ENCODE data around the gene CHMP3. TPM values are rescaled to one million over a fixed set of nuclear protein-coding genes. Genes with fewer than 3 reads are reported as not detected.

Gene CHMP3
- total and polyA plus RNA-seq, 2 donors (not counting 1 experiment from before 2014, with no cell fraction given), result 73.3 to 161 TPM

DNA sequence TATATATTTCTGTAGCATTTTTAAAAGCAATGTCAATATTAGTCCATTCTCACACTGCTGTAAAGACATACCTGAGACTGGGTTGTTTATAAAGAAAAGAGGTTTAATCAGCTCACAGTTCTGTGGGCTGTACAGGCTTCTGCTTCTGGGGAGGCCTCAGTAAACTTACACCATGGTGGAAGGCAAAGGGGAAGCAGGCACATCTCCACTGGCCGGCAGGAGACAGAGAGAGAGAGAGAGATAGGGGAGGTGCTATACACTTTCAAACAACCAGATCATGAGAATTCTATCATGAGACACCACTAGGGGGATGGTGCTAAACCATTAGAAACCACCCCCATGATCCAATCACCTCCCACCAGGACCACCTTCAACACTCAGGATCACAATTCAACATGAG is 43.1 kb downstream of the CHMP3 start:
- no peak overlapping the region for H3K4me2 ChIP-seq (ENCODE audit: extremely low read depth, insufficient read depth, low read length)
- no peaks in the 10 kb centered on the region for H3K79me2 ChIP-seq (ENCODE audit: control insufficient read depth, insufficient read depth, low read length)
- H3K36me3 ChIP-seq (ENCODE audit: control insufficient read depth, insufficient read depth, low read length), result no peaks in the 10 kb centered on the region
- H3K9ac ChIP-seq (ENCODE audit: insufficient read depth, low read length), result no peak overlapping the region
- no peaks in the 10 kb centered on the region for H3K4me1 ChIP-seq (ENCODE audit: control insufficient read depth, extremely low read depth, insufficient read depth, low read length)
- no peak overlapping the region for H3K27ac ChIP-seq (ENCODE audit: insufficient read depth, low read length)
- H3K27me3 ChIP-seq (ENCODE audit: control insufficient read depth, insufficient read depth, low read length), result no peaks in the 10 kb centered on the region
- H2AFZ ChIP-seq (ENCODE audit: low read length), result no peak overlapping the region
- H3K4me3 ChIP-seq (replicated peaks in 1 of 4; ENCODE audit: control extremely low read depth in 1 of 4, insufficient read depth in 1 of 4, low read depth in 3 of 4, low read length in 4 of 4), result no peak overlapping the region
- H3K9me3 ChIP-seq (ENCODE audit: control insufficient read depth, insufficient read depth, low read depth, low read length), result no peaks in the 10 kb centered on the region
- no peak for DNase-seq (ENCODE audit: low read depth in 2 of 2)
- TF ChIP-seq EZH2 (IDR thresholded peaks at IDR 0.05; ENCODE audit: low read length, missing control alignments), result no peak
- TF ChIP-seq, protein P1, sequence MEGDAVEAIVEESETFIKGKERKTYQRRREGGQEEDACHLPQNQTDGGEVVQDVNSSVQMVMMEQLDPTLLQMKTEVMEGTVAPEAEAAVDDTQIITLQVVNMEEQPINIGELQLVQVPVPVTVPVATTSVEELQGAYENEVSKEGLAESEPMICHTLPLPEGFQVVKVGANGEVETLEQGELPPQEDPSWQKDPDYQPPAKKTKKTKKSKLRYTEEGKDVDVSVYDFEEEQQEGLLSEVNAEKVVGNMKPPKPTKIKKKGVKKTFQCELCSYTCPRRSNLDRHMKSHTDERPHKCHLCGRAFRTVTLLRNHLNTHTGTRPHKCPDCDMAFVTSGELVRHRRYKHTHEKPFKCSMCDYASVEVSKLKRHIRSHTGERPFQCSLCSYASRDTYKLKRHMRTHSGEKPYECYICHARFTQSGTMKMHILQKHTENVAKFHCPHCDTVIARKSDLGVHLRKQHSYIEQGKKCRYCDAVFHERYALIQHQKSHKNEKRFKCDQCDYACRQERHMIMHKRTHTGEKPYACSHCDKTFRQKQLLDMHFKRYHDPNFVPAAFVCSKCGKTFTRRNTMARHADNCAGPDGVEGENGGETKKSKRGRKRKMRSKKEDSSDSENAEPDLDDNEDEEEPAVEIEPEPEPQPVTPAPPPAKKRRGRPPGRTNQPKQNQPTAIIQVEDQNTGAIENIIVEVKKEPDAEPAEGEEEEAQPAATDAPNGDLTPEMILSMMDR (conservative IDR thresholded peaks at IDR 0.05 in 1 of 2, IDR thresholded peaks at IDR 0.05 in 1 of 2; ENCODE audit: low read depth in 1 of 2, low read length in 2 of 2), result no peak
- no peaks in the 10 kb centered on the region for H4K20me1 ChIP-seq (ENCODE audit: control insufficient read depth, extremely low read depth, insufficient read depth, low read length)

DNA sequence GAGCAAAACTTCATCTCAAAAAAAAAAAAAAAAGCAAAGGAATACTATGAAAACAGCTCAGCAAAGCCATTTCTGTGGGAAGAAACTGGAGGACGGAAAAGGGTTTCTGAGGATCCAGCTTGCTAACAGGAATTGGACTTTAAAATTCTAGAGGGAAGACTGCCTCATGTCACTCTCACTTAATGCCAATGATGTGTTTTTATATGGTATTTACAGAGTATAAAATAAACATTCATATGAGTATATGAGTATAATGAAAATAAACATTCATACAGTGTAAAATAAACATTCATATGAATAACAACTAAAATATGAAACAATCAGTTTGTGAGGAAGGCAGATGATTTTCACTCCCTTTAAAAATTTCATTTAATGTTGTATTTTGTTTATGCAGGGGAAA is 43.9 kb downstream of the CHMP3 start:
- DNase-seq (ENCODE audit: low read depth in 2 of 2), result peak in 1 of 2 donors; percentile 76
- no peak overlapping the region for H3K27ac ChIP-seq (ENCODE audit: insufficient read depth, low read length)
- H3K4me3 ChIP-seq (replicated peaks in 1 of 4; ENCODE audit: control extremely low read depth in 1 of 4, insufficient read depth in 1 of 4, low read depth in 3 of 4, low read length in 4 of 4), result no peak overlapping the region
- no peaks in the 10 kb centered on the region for H3K9me3 ChIP-seq (ENCODE audit: control insufficient read depth, insufficient read depth, low read depth, low read length)
- no peak overlapping the region for H3K9ac ChIP-seq (ENCODE audit: insufficient read depth, low read length)
- no peak overlapping the region for H3K4me2 ChIP-seq (ENCODE audit: extremely low read depth, insufficient read depth, low read length)
- H2AFZ ChIP-seq (ENCODE audit: low read length), result no peak overlapping the region
- no peaks in the 10 kb centered on the region for H3K79me2 ChIP-seq (ENCODE audit: control insufficient read depth, insufficient read depth, low read length)
- H3K36me3 ChIP-seq (ENCODE audit: control insufficient read depth, insufficient read depth, low read length), result no peaks in the 10 kb centered on the region
- H3K27me3 ChIP-seq (ENCODE audit: control insufficient read depth, insufficient read depth, low read length), result no peaks in the 10 kb centered on the region
- no peaks in the 10 kb centered on the region for H3K4me1 ChIP-seq (ENCODE audit: control insufficient read depth, extremely low read depth, insufficient read depth, low read length)
- TF ChIP-seq EZH2 (IDR thresholded peaks at IDR 0.05; ENCODE audit: low read length, missing control alignments), result no peak
- TF ChIP-seq, protein P1 (conservative IDR thresholded peaks at IDR 0.05 in 1 of 2, IDR thresholded peaks at IDR 0.05 in 1 of 2; ENCODE audit: low read depth in 1 of 2, low read length in 2 of 2), result no peak
- H4K20me1 ChIP-seq (ENCODE audit: control insufficient read depth, extremely low read depth, insufficient read depth, low read length), result no peaks in the 10 kb centered on the region

DNA sequence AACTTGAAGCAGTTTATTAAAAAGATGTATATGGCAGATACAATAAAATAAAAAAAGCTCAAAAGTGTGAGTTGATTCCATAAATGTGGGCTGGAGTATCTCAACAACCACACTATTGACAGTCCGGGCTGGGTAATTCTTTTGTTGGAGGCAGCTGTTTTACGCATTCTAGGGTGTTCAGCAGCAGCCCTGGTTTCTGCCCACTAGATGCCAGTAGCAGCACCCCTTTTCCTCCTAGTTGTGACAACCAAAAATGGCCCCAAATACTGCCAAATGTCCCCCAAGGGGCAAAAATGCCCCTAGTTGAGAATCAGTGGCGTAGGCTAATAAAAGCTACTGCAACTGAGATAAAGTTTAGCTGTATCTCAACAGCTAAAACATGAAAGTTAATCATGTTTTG is 44.8 kb downstream of the CHMP3 start:
- Histone ChIP-seq H3K79me2 (ENCODE audit: control insufficient read depth, insufficient read depth, low read length) (no peaks in the 10 kb centered on the region), H3K9me3 (ENCODE audit: control insufficient read depth, insufficient read depth, low read depth, low read length) (no peaks in the 10 kb centered on the region), H3K9ac (ENCODE audit: insufficient read depth, low read length) (no peak overlapping the region), H3K36me3 (ENCODE audit: control insufficient read depth, insufficient read depth, low read length) (no peaks in the 10 kb centered on the region), H3K4me3 (replicated peaks in 1 of 4; ENCODE audit: control extremely low read depth in 1 of 4, insufficient read depth in 1 of 4, low read depth in 3 of 4, low read length in 4 of 4) (no peak overlapping the region), H4K20me1 (ENCODE audit: control insufficient read depth, extremely low read depth, insufficient read depth, low read length) (no peaks in the 10 kb centered on the region), H3K27ac (ENCODE audit: insufficient read depth, low read length) (no peak overlapping the region), H2AFZ (ENCODE audit: low read length) (no peak overlapping the region), H3K4me1 (ENCODE audit: control insufficient read depth, extremely low read depth, insufficient read depth, low read length) (no peaks in the 10 kb centered on the region), H3K27me3 (ENCODE audit: control insufficient read depth, insufficient read depth, low read length) (no peaks in the 10 kb centered on the region), H3K4me2 (ENCODE audit: extremely low read depth, insufficient read depth, low read length) (no peak overlapping the region)
- peak in 1 of 2 donors; percentile 53 for DNase-seq (ENCODE audit: low read depth in 2 of 2)
- TF ChIP-seq, protein P1 (conservative IDR thresholded peaks at IDR 0.05 in 1 of 2, IDR thresholded peaks at IDR 0.05 in 1 of 2; ENCODE audit: low read depth in 1 of 2, low read length in 2 of 2), result peak; percentile 35 to 62
- no peak for TF ChIP-seq EZH2 (IDR thresholded peaks at IDR 0.05; ENCODE audit: low read length, missing control alignments)
